ENCODE data around the gene AP3S2.

- TF ChIP-seq, protein P1, sequence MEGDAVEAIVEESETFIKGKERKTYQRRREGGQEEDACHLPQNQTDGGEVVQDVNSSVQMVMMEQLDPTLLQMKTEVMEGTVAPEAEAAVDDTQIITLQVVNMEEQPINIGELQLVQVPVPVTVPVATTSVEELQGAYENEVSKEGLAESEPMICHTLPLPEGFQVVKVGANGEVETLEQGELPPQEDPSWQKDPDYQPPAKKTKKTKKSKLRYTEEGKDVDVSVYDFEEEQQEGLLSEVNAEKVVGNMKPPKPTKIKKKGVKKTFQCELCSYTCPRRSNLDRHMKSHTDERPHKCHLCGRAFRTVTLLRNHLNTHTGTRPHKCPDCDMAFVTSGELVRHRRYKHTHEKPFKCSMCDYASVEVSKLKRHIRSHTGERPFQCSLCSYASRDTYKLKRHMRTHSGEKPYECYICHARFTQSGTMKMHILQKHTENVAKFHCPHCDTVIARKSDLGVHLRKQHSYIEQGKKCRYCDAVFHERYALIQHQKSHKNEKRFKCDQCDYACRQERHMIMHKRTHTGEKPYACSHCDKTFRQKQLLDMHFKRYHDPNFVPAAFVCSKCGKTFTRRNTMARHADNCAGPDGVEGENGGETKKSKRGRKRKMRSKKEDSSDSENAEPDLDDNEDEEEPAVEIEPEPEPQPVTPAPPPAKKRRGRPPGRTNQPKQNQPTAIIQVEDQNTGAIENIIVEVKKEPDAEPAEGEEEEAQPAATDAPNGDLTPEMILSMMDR (conservative IDR thresholded peaks at IDR 0.05; ENCODE audit: low read length), result no peak
- TF ChIP-seq EZH2phosphoT487 (IDR thresholded peaks at IDR 0.05; ENCODE audit: borderline replicate concordance), result no peak
Measured at GRCh38 chr15:89781891-89782618, 111.7 kb downstream of the AP3S2 start.

Measured in Loucy (cell line).